ENCODE results near the gene LTB4R2. TPM values are rescaled to one million over a fixed set of nuclear protein-coding genes. Genes with fewer than 3 reads are reported as not detected.

The LTB4R2 gene
- total RNA-seq, 1 donor from 2014 or later: 3.0 TPM

GRCh38 chr14:24278424-24278823, 31.5 kb upstream of the LTB4R2 start:
- no peaks in the 10 kb centered on the region for H3K4me1 ChIP-seq
- H3K27me3 ChIP-seq: no peaks in the 10 kb centered on the region
- no peaks in the 10 kb centered on the region for H3K9me3 ChIP-seq
- no peak overlapping the region for H3K4me3 ChIP-seq
- H3K36me3 ChIP-seq: no peaks in the 10 kb centered on the region
- intact Hi-C loops (cut with DNase I): no loop called here
- H3K27ac ChIP-seq: no peak overlapping the region
- TF ChIP-seq CTCF (IDR thresholded peaks at IDR 0.05): no peak
- no peak for DNase-seq (ENCODE audit: low spot score in 2 of 2)

- intact Hi-C loops (cut with DNase I): no loop called here
- no peak for TF ChIP-seq CTCF (IDR thresholded peaks at IDR 0.05)
- no peaks in the 10 kb centered on the region for H3K9me3 ChIP-seq
- no peak overlapping the region for H3K27ac ChIP-seq
- H3K36me3 ChIP-seq: no peaks in the 10 kb centered on the region
- DNase-seq (ENCODE audit: low spot score in 2 of 2): no peak
- H3K4me1 ChIP-seq: no peaks in the 10 kb centered on the region
- no peaks in the 10 kb centered on the region for H3K27me3 ChIP-seq
- H3K4me3 ChIP-seq: no peak overlapping the region
Measured at GRCh38 chr14:24279301-24280186, 30.4 kb upstream of the LTB4R2 start.

- no peak for TF ChIP-seq CTCF (IDR thresholded peaks at IDR 0.05)
Measured at GRCh38 chr14:24280797-24281460, 29.0 kb upstream of the LTB4R2 start.

GRCh38 chr14:24281636-24282035, 28.3 kb upstream of the LTB4R2 start:
- Histone ChIP-seq H3K27ac (no peak overlapping the region), H3K4me3 (no peak overlapping the region), H3K9me3 (no peaks in the 10 kb centered on the region), H3K36me3 (no peaks in the 10 kb centered on the region), H3K27me3 (no peaks in the 10 kb centered on the region), H3K4me1 (no peaks in the 10 kb centered on the region)
- intact Hi-C loops (cut with DNase I): no loop called here
- no peak for DNase-seq (ENCODE audit: low spot score in 2 of 2)
- TF ChIP-seq CTCF (IDR thresholded peaks at IDR 0.05): no peak

More at GRCh38 chr14:24280797-24281460, 29.0 kb upstream of the LTB4R2 start:
- no peaks in the 10 kb centered on the region for H3K27me3 ChIP-seq
- intact Hi-C loops (cut with DNase I): no loop called here
- no peaks in the 10 kb centered on the region for H3K9me3 ChIP-seq
- no peaks in the 10 kb centered on the region for H3K4me1 ChIP-seq
- no peak for DNase-seq (ENCODE audit: low spot score in 2 of 2)
- H3K36me3 ChIP-seq: no peaks in the 10 kb centered on the region
- H3K4me3 ChIP-seq: no peak overlapping the region
- H3K27ac ChIP-seq: no peak overlapping the region

GRCh38 chr14:24282736-24283135, 27.2 kb upstream of the LTB4R2 start:
- no peak for TF ChIP-seq CTCF (IDR thresholded peaks at IDR 0.05)
- no peak overlapping the region for H3K27ac ChIP-seq
- H3K36me3 ChIP-seq: no peaks in the 10 kb centered on the region
- no peaks in the 10 kb centered on the region for H3K27me3 ChIP-seq
- no peak for DNase-seq (ENCODE audit: low spot score in 2 of 2)
- H3K4me3 ChIP-seq: no peak overlapping the region
- no peaks in the 10 kb centered on the region for H3K4me1 ChIP-seq
- no peaks in the 10 kb centered on the region for H3K9me3 ChIP-seq
- intact Hi-C loops (cut with DNase I): no loop called here
